Measurements from ENCODE around the gene KCNT2. TPM values are rescaled to one million over a fixed set of nuclear protein-coding genes. Genes with fewer than 3 reads are reported as not detected.
"Not testable (repeated sequence)": the region's sequence is repeated elsewhere in the genome, so short reads cannot be mapped to it uniquely, and the experiment has no call there.

KCNT2 gene
- total and polyA plus RNA-seq, 10 donors, result 0.04 to 1.2 (median 0.99) TPM

GRCh38 chr1:196640976-196641375 is 32.7 kb upstream of the KCNT2 start:
- no peak for DNase-seq
- 67 to 86% (median 68%) methylated on average over 1 of the region's 1 CpG for WGBS, 5 donors
- no peaks in the 10 kb centered on the region for H3K4me1 ChIP-seq
- H3K9me3 ChIP-seq, result no peaks in the 10 kb centered on the region
- intact Hi-C loops (cut with DNase I; ENCODE audit: low total_unique reads), result no loop called here
- no peaks in the 10 kb centered on the region for H3K27me3 ChIP-seq (replicated peaks in 1 of 7)
- no peaks in the 10 kb centered on the region for H3K36me3 ChIP-seq
- no peak overlapping the region for H3K4me3 ChIP-seq
- no peak overlapping the region for H3K27ac ChIP-seq
- TF ChIP-seq POLR2A (IDR thresholded peaks at IDR 0.05) (no peak), CTCF (IDR thresholded peaks at IDR 0.05 in 8 of 11, conservative IDR thresholded peaks at IDR 0.05 in 3 of 11) (no peak), POLR2AphosphoS5 (IDR thresholded peaks at IDR 0.05) (no peak)

- H3K36me3 ChIP-seq; H3K9me3 ChIP-seq; H3K27ac ChIP-seq; H3K4me1 ChIP-seq; DNase-seq; intact Hi-C loops (cut with DNase I; ENCODE audit: low total_unique reads); H3K27me3 ChIP-seq (replicated peaks in 1 of 7); H3K4me3 ChIP-seq: not testable (repeated sequence)
- WGBS, 5 donors, result 55 to 92% (median 81%) methylated on average over 5 of the region's 5 CpGs
Observed at GRCh38 chr1:196639291-196639690, 31.1 kb upstream of the KCNT2 start.

DNA sequence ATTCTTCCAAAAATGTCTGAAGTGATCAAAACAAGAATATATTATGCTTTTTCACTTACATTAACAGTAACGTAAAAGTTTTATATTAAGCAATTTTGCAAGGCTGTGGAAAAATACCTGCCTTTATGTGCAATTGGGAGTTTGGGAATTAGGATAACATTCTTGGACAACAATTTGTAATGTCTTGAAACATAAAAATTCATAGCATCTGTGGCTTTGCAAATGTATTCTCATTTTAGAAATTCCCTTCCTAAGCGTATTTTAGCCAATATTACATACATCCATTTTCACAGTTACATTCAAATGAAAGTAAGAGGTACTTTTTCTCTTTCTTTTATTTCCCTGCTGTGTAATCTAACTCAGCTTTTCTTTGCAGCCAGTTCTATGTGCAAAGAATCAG is 30.2 kb upstream of the KCNT2 start:
- Histone ChIP-seq H3K27ac (no peak overlapping the region), H3K4me1 (no peaks in the 10 kb centered on the region), H3K4me3 (no peak overlapping the region), H3K36me3 (no peaks in the 10 kb centered on the region), H3K9me3 (no peaks in the 10 kb centered on the region), H3K27me3 (replicated peaks in 1 of 7) (no peaks in the 10 kb centered on the region)
- WGBS, 5 donors, result 89 to 98% (median 91%) methylated on average over 2 of the region's 2 CpGs
- DNase-seq, result no peak
- intact Hi-C loops (cut with DNase I; ENCODE audit: low total_unique reads), result no loop called here
- no peak for TF ChIP-seq POLR2AphosphoS5 (IDR thresholded peaks at IDR 0.05)
- no peak for TF ChIP-seq POLR2A (IDR thresholded peaks at IDR 0.05)
- no peak for TF ChIP-seq CTCF (IDR thresholded peaks at IDR 0.05 in 8 of 11, conservative IDR thresholded peaks at IDR 0.05 in 3 of 11)

DNA sequence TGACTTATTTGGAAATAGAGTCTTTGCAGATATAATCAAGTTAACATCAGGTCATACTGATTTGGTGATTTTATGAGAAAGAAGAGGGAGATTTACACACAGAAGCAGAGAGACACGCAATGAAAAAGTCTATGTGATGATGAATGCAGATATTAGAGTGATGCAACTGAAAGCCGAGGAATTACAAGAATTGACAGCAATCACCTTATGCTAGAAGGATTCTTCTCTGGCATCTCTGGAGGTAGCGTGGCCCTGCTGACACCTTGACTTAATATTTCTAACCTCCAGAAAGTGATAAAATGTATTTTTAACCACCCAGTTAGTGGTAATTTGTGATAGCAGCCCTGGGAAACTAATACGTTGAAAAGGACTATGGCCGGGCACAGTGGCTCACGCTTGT is 29.4 kb upstream of the KCNT2 start:
- no peaks in the 10 kb centered on the region for H3K36me3 ChIP-seq
- 91 to 96% (median 93%) methylated on average over 6 of the region's 6 CpGs for WGBS, 5 donors
- no peak for DNase-seq
- no peaks in the 10 kb centered on the region for H3K4me1 ChIP-seq
- H3K27me3 ChIP-seq (replicated peaks in 1 of 7), result no peaks in the 10 kb centered on the region
- intact Hi-C loops (cut with DNase I; ENCODE audit: low total_unique reads), result no loop called here
- H3K9me3 ChIP-seq, result no peaks in the 10 kb centered on the region
- no peak for TF ChIP-seq POLR2A (IDR thresholded peaks at IDR 0.05)
- TF ChIP-seq CTCF (IDR thresholded peaks at IDR 0.05 in 8 of 11, conservative IDR thresholded peaks at IDR 0.05 in 3 of 11), result no peak
- TF ChIP-seq POLR2AphosphoS5 (IDR thresholded peaks at IDR 0.05), result no peak
- no peak overlapping the region for H3K27ac ChIP-seq
- H3K4me3 ChIP-seq, result no peak overlapping the region

DNA sequence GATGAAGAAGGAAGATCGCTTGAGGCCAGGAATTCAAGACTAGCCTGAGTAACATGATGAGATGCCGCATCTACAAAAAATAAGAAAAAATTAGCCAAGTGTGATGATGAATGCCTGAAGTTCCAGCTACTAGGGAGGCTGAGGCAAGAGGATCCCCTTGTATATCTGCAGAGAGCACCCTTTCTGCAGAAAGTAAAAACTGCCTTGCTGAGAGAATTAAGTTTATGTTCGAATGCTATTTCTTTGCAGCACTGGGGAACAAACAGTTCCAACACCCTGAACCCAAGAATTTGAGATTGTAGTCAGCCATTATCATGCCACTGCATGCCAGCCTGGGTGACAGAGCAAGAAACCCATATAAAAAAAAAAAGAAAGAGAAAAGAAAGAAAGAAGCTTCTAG is 20.6 kb upstream of the KCNT2 start:
- Histone ChIP-seq H3K4me1 (no peaks in the 10 kb centered on the region), H3K9me3 (peaks cover 0 to 23% (median 15%) of the 10 kb centered on the region in 8 donors), H3K27ac (no peak overlapping the region), H3K27me3 (replicated peaks in 1 of 7) (no peaks in the 10 kb centered on the region), H3K4me3 (no peak overlapping the region), H3K36me3 (no peaks in the 10 kb centered on the region)
- intact Hi-C loops (cut with DNase I; ENCODE audit: low total_unique reads), result no loop called here
- TF ChIP-seq POLR2A (IDR thresholded peaks at IDR 0.05), result no peak
- no peak for TF ChIP-seq CTCF (IDR thresholded peaks at IDR 0.05 in 8 of 11, conservative IDR thresholded peaks at IDR 0.05 in 3 of 11)
- TF ChIP-seq POLR2AphosphoS5 (IDR thresholded peaks at IDR 0.05), result no peak
- DNase-seq, result no peak
- WGBS, 5 donors, result 89 to 93% (median 91%) methylated on average over 3 of the region's 3 CpGs

All from spleen (tissue), 11 donors.